ENCODE measurements around the gene RNF183. TPM values are rescaled to one million over a fixed set of nuclear protein-coding genes. Genes with fewer than 3 reads are reported as not detected.

The RNF183 gene
- total and polyA plus RNA-seq, 8 donors, result 0.43 to 5.6 (median 1.5) TPM; not detected in 2

- intact Hi-C loops (cut with DNase I; ENCODE audit: low total_unique reads), result no loop called here
- Histone ChIP-seq H3K36me3 (peaks cover 71 to 100% (median 98%) of the 10 kb centered on the region in 4 donors), H3K4me3 (no peak overlapping the region), H3K27me3 (no peaks in the 10 kb centered on the region), H3K27ac (no peak overlapping the region), H3K4me1 (no peaks in the 10 kb centered on the region), H3K9me3 (no peaks in the 10 kb centered on the region)
- TF ChIP-seq POLR2AphosphoS5 (IDR thresholded peaks at IDR 0.05) (no peak), CTCF (IDR thresholded peaks at IDR 0.05) (no peak), EP300 (IDR thresholded peaks at IDR 0.05) (no peak), POLR2A (IDR thresholded peaks at IDR 0.05) (no peak)
- 88 to 99% (median 98%) methylated on average over 2 of the region's 2 CpGs for WGBS, 5 donors
- DNase-seq, result no peak
Measured at GRCh38 chr9:113289091-113289490, 14.1 kb downstream of the RNF183 start.

GRCh38 chr9:113281356-113281755 is 21.8 kb downstream of the RNF183 start:
- TF ChIP-seq CTCF (IDR thresholded peaks at IDR 0.05) (no peak), EP300 (IDR thresholded peaks at IDR 0.05) (no peak), POLR2AphosphoS5 (IDR thresholded peaks at IDR 0.05) (no peak), POLR2A (IDR thresholded peaks at IDR 0.05) (no peak)

GRCh38 chr9:113278840-113279239 is 24.3 kb downstream of the RNF183 start:
- no peak overlapping the region for H3K4me3 ChIP-seq
- peaks cover 43 to 72% (median 70%) of the 10 kb centered on the region in 4 donors for H3K36me3 ChIP-seq
- TF ChIP-seq CTCF (IDR thresholded peaks at IDR 0.05) (no peak), EP300 (IDR thresholded peaks at IDR 0.05) (no peak), POLR2A (IDR thresholded peaks at IDR 0.05) (no peak), POLR2AphosphoS5 (IDR thresholded peaks at IDR 0.05) (no peak)
- no peaks in the 10 kb centered on the region for H3K9me3 ChIP-seq
- no peak for DNase-seq
- WGBS, 5 donors, result 72 to 84% (median 76%) methylated on average over 4 of the region's 4 CpGs
- H3K27ac ChIP-seq, result no peak overlapping the region
- intact Hi-C loops (cut with DNase I; ENCODE audit: low total_unique reads), result loop anchor here (10.0 kb wide), 1 partner anchor 376 kb away; no protein-coding TSS in a partner anchor
- H3K27me3 ChIP-seq, result no peaks in the 10 kb centered on the region
- H3K4me1 ChIP-seq, result peaks cover 9 to 35% (median 27%) of the 10 kb centered on the region in 4 donors

More at GRCh38 chr9:113281356-113281755, 21.8 kb downstream of the RNF183 start:
- intact Hi-C loops (cut with DNase I; ENCODE audit: low total_unique reads), result no loop called here
- Histone ChIP-seq H3K27ac (no peak overlapping the region), H3K27me3 (no peaks in the 10 kb centered on the region), H3K4me3 (no peak overlapping the region), H3K4me1 (peaks cover 6 to 20% (median 15%) of the 10 kb centered on the region in 4 donors), H3K36me3 (peaks cover 62 to 97% (median 95%) of the 10 kb centered on the region in 4 donors), H3K9me3 (no peaks in the 10 kb centered on the region)
- DNase-seq, result no peak
- 94 to 99% (median 97%) methylated on average over 4 of the region's 4 CpGs for WGBS, 5 donors

GRCh38 chr9:113275157-113276131 is 27.7 kb downstream of the RNF183 start, which contains the start of the genes CDC26 and PRPF4:
Gene CDC26, minus strand, starts transcription at chr9:113275572. Its CDS starts 3,065 bp downstream, at chr9:113272507.
Gene PRPF4, plus strand, starts transcription at chr9:113275658. Its CDS starts 86 bp downstream, at chr9:113275744.
- Histone ChIP-seq H3K27me3 (no peaks in the 10 kb centered on the region), H3K4me3 (peak within 1 kb of the TSS; percentile 58 to 84 (median 79)), H3K36me3 (peaks cover 34 to 68% (median 64%) of the 10 kb centered on the region in 4 donors), H3K27ac (peak within 1 kb of the TSS; percentile 90 to 97 (median 96)), H3K4me1 (peaks cover 9 to 38% (median 29%) of the 10 kb centered on the region in 4 donors), H3K9me3 (no peaks in the 10 kb centered on the region)
- peak; percentile 97 to 99 for DNase-seq
- intact Hi-C loops (cut with DNase I; ENCODE audit: low total_unique reads), result loop anchor here (10.0 kb wide), 1 partner anchor 379 kb away; no protein-coding TSS in a partner anchor
- WGBS, 5 donors, result 0 to 1% (median 0%) methylated on average over 40 to 63 of the region's 63 CpGs
- TF ChIP-seq CTCF (IDR thresholded peaks at IDR 0.05), result peak in 1 of 7 experiments; percentile 22
- TF ChIP-seq POLR2AphosphoS5 (IDR thresholded peaks at IDR 0.05), result peak; percentile 99
- TF ChIP-seq EP300 (IDR thresholded peaks at IDR 0.05), result peak; percentile 9
- TF ChIP-seq POLR2A (IDR thresholded peaks at IDR 0.05), result peak in 2 of 4 donors; percentile 92 to 93

Data from stomach (tissue), 9 donors.